GM12873 (cell line): ENCODE measurements around the gene DNAJB9.

Experiments used
- CTCF ChIP-seq: IDR thresholded peaks from 2 replicates; pipeline ENCODE4 v1.5.1; 2012; ENCODE audit warnings: low read depth, mild to moderate bottlenecking, moderate library complexity, low read length, control low read depth; ENCODE audit not compliant: insufficient read depth; ENCODE audit errors: missing control alignments

The DNAJB9 gene

GRCh38 chr7:108598914-108599580 is 29.4 kb downstream of the DNAJB9 start:
- no peak for TF ChIP-seq CTCF

DNA sequence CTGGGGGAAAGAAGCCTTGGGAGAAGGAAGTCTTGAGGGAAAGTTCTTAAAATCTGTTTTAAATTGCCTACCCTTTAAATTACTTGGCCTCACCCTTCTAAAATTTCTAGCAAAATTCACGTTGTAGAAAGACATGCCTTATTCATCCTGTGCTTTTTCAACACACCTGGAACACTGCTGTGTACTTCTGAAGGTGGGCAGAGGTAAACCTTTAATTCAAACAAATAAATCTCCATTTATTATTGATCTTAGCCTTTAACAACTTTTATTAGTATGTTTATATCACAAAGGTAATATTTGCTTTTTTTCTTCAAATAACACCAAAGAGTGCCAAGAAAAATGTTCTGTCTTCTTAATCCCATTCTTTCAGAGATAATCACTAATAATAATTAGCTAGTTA is 30.7 kb downstream of the DNAJB9 start:
- TF ChIP-seq CTCF: no peak

DNA sequence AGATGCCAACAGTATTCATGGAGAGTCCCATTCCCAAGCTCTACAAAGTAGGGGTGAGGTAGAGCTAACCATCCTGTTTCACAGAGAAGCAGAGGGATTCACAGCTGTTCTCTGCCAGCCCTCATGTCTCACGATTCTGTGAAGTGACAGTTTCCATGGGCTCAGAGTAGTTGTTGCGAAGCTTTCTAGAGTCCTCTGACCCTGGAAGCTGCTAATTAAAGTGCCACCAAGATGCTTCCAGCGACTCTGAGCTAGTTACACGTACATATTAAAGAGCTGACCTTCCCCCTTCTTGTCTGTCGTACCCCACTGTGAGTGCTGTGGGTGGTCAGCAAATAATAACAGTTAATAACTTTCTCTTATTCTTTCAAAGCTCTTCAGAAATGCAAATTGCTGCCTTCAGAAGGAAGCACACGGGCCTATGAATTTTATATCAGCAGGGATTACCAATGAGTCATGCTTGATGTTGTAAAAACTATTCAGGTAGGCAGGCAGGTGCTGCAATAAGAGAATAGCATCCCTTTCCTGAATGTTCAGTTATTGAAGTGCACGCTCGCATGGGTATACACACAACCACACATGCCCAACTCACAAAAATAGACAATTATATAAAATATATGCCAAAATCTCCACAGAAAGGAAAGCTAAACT is 34.1 kb downstream of the DNAJB9 start:
- TF ChIP-seq CTCF: no peak

DNA sequence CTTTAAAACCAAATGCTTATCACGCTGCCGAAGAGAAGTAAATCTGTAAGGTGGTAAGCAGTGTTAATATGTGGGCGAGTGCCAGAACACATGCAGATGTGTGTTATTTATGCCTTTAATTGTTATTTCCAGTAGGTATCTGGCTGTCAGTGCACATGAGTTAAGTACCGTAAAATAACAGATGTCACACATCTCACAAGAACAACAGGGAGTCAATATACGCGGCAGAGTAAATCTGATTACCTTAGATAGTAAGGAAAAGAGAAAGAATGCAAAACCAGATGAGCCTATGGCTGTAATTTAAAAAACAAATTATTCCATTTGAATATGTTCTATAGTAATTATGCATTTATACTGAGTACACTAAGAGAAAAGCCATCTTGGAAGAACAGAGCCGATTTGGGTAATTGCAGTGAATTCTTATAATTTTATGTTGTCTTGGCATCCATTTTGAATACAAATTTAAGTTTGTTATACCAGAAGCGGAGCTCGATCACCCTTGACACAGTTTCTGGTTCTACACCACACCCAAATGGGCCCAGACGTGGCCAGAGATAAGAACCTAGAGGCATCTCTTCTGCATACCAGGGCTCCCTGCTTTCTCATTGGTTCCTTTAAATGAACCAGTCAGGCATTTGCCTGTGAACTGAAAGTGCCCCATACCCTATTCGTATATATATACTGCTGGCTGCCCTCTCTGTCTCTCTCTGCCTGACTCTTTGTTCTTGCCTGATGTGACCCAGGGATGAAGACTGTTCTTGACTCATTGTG is 34.8 kb downstream of the DNAJB9 start:
- no peak for TF ChIP-seq CTCF

DNA sequence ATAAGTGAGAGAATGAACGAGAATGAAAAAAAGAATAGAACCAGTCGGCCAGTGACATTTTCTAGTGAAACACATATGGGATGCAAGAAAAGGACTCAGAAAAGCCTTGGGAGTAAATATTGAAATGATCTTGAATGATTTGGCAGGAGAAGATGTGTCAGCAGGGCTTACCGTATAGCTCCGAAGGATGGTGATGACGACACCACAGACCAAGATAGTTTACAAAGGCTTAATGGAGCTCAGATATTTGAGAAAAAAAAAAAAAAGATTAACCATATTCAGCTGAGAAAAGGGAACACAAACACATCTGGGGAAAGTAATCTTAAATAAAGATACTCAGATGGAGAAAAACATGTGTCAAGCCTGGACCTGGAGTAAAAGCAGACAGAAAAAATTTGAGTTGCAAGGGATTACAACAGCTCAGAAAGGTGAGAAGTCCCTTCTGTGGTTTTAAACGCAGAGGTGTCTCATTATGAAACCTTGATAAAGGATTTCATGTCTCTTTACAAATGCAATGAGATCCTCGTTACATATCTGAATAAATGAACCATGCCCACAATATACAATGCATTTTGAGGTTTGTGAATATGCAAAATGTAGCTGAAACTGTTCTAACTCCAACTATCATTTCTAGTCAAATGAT is 36.0 kb downstream of the DNAJB9 start:
- no peak for TF ChIP-seq CTCF

DNA sequence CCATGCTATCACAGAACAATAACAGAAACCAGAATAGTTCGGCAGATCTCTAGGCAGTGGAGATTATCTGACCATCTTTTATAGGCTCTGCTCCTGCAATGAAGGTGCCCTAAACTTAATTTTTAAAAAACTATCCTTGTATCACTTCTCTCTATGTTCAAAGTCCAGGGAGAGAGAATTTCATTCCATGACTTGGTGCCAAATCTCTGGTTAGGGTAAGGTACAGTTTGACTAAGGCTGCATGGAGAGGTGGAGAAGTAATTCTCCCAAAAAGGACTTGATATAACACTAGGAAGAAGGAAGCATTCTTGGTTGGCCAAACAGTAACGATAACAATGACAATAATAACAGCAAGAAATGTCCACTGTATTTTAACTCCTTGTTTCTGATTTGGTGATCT is 40.0 kb downstream of the DNAJB9 start:
- no peak for TF ChIP-seq CTCF

GRCh38 chr7:108611268-108611667 is 41.6 kb downstream of the DNAJB9 start:
- no peak for TF ChIP-seq CTCF
